ENCODE measurements around the gene CRB1.

GRCh38 chr1:197464044-197464443 is 196.0 kb downstream of the CRB1 start:
- TF ChIP-seq CTCF (IDR thresholded peaks at IDR 0.05) (no peak), EZH2 (IDR thresholded peaks at IDR 0.05) (no peak)

All from neural progenitor cell (in vitro differentiated cells).